ENCODE results near the gene BBS12.

Gene BBS12

GRCh38 chr4:122715221-122715620 is 17.3 kb upstream of the BBS12 start:
- no peak for TF ChIP-seq CTCF (IDR thresholded peaks at IDR 0.05; ENCODE audit: low read depth, low read length, missing control alignments)
- in situ Hi-C loops (cut with HindIII; ENCODE audit: low pct_ligation_motif_present, low sequenced_read_pairs), result loop anchor here (10.0 kb wide), 1 partner anchor 100 kb away; no protein-coding TSS in a partner anchor
- Histone ChIP-seq H3K4me3 (ENCODE audit: low read depth, low read length) (no peak overlapping the region), H3K27me3 (replicated peaks) (no peaks in the 10 kb centered on the region), H3K36me3 (replicated peaks) (no peaks in the 10 kb centered on the region), H3K27ac (no peak overlapping the region)
- no peak for DNase-seq

GRCh38 chr4:122716825-122717448 is 15.6 kb upstream of the BBS12 start:
- Histone ChIP-seq H3K36me3 (replicated peaks) (no peaks in the 10 kb centered on the region), H3K27me3 (replicated peaks) (no peaks in the 10 kb centered on the region), H3K27ac (no peak overlapping the region), H3K4me3 (ENCODE audit: low read depth, low read length) (no peak overlapping the region)
- in situ Hi-C loops (cut with HindIII; ENCODE audit: low pct_ligation_motif_present, low sequenced_read_pairs), result loop anchor here (10.0 kb wide), 1 partner anchor 102 kb away; no protein-coding TSS in a partner anchor
- TF ChIP-seq CTCF (IDR thresholded peaks at IDR 0.05; ENCODE audit: low read depth, low read length, missing control alignments), result peak; percentile 96
- peak; percentile 73 for DNase-seq

GRCh38 chr4:122718281-122718680 is 14.2 kb upstream of the BBS12 start:
- H3K27me3 ChIP-seq (replicated peaks), result no peaks in the 10 kb centered on the region
- H3K4me3 ChIP-seq (ENCODE audit: low read depth, low read length), result no peak overlapping the region
- no peak for DNase-seq
- no peak for TF ChIP-seq CTCF (IDR thresholded peaks at IDR 0.05; ENCODE audit: low read depth, low read length, missing control alignments)
- H3K27ac ChIP-seq, result no peak overlapping the region
- no peaks in the 10 kb centered on the region for H3K36me3 ChIP-seq (replicated peaks)
- in situ Hi-C loops (cut with HindIII; ENCODE audit: low pct_ligation_motif_present, low sequenced_read_pairs), result loop anchor here (10.0 kb wide), 1 partner anchor 103 kb away; no protein-coding TSS in a partner anchor

- Histone ChIP-seq H3K4me3 (ENCODE audit: low read depth, low read length) (no peak overlapping the region), H3K27ac (no peak overlapping the region), H3K27me3 (replicated peaks) (no peaks in the 10 kb centered on the region), H3K36me3 (replicated peaks) (no peaks in the 10 kb centered on the region)
- TF ChIP-seq CTCF (IDR thresholded peaks at IDR 0.05; ENCODE audit: low read depth, low read length, missing control alignments), result no peak
- DNase-seq, result no peak
- in situ Hi-C loops (cut with HindIII; ENCODE audit: low pct_ligation_motif_present, low sequenced_read_pairs), result no loop called here
These were observed 10.2 kb upstream of the BBS12 start for GRCh38 chr4:122722256-122722655.

GRCh38 chr4:122728856-122729255 is 3.6 kb upstream of the BBS12 start:
- Histone ChIP-seq H3K36me3 (replicated peaks) (no peaks in the 10 kb centered on the region), H3K27me3 (replicated peaks) (no peaks in the 10 kb centered on the region), H3K27ac (no peak overlapping the region), H3K4me3 (ENCODE audit: low read depth, low read length) (no peak overlapping the region)
- TF ChIP-seq CTCF (IDR thresholded peaks at IDR 0.05; ENCODE audit: low read depth, low read length, missing control alignments), result no peak
- DNase-seq, result peak; percentile 37
- in situ Hi-C loops (cut with HindIII; ENCODE audit: low pct_ligation_motif_present, low sequenced_read_pairs), result no loop called here

GRCh38 chr4:122731676-122732075 is 828 bp upstream of the BBS12 start:
- in situ Hi-C loops (cut with HindIII; ENCODE audit: low pct_ligation_motif_present, low sequenced_read_pairs), result no loop called here
- Histone ChIP-seq H3K36me3 (replicated peaks) (no peaks in the 10 kb centered on the region), H3K27ac (no peak overlapping the region), H3K4me3 (ENCODE audit: low read depth, low read length) (no peak overlapping the region), H3K27me3 (replicated peaks) (no peaks in the 10 kb centered on the region)
- no peak for DNase-seq
- TF ChIP-seq CTCF (IDR thresholded peaks at IDR 0.05; ENCODE audit: low read depth, low read length, missing control alignments), result no peak

Measured in brain microvascular endothelial cell (primary cell).